ENCODE results near the gene CNRIP1.
"Not testable (repeated sequence)": the region's sequence is repeated elsewhere in the genome, so short reads cannot be mapped to it uniquely, and the experiment has no call there.

CNRIP1 gene

GRCh38 chr2:68340226-68341061 lies 20.7 kb upstream of the CNRIP1 start:
- no peak for DNase-seq

- DNase-seq = no peak
Measured at GRCh38 chr2:68336192-68336591, 16.4 kb upstream of the CNRIP1 start.

GRCh38 chr2:68333931-68334330 lies 14.2 kb upstream of the CNRIP1 start:
- DNase-seq = no peak

GRCh38 chr2:68333009-68333408 lies 13.3 kb upstream of the CNRIP1 start:
- DNase-seq = no peak

GRCh38 chr2:68330691-68331090 lies 10.9 kb upstream of the CNRIP1 start:
- DNase-seq = no peak

- no peak for DNase-seq
Measured at GRCh38 chr2:68328901-68329300, 9.2 kb upstream of the CNRIP1 start.

GRCh38 chr2:68325056-68325455 lies 5.3 kb upstream of the CNRIP1 start:
- no peak for DNase-seq

- no peak for DNase-seq
Measured at GRCh38 chr2:68320118-68320641, 431 bp upstream of the CNRIP1 start.

GRCh38 chr2:68318914-68319397 lies 793 bp downstream of the CNRIP1 start:
- no peak for DNase-seq

- no peak for DNase-seq
Measured at GRCh38 chr2:68317971-68318913, 1.5 kb downstream of the CNRIP1 start.

GRCh38 chr2:68316111-68316510 lies 3.6 kb downstream of the CNRIP1 start:
- no peak for DNase-seq

GRCh38 chr2:68311033-68311432 lies 8.7 kb downstream of the CNRIP1 start:
- DNase-seq = no peak

GRCh38 chr2:68309426-68309825 lies 10.3 kb downstream of the CNRIP1 start:
- DNase-seq = no peak

- not testable (repeated sequence) for DNase-seq
Measured at GRCh38 chr2:68303902-68304272, 15.9 kb downstream of the CNRIP1 start.

GRCh38 chr2:68303033-68303901 lies 16.5 kb downstream of the CNRIP1 start:
- DNase-seq = no peak

- no peak for DNase-seq
Measured at GRCh38 chr2:68302281-68302875, 17.4 kb downstream of the CNRIP1 start.

- DNase-seq = no peak
Measured at GRCh38 chr2:68295516-68295915, 24.2 kb downstream of the CNRIP1 start.

- DNase-seq = no peak
Measured at GRCh38 chr2:68294913-68295312, 24.8 kb downstream of the CNRIP1 start.

- DNase-seq = no peak
Measured at GRCh38 chr2:68294187-68294586, 25.6 kb downstream of the CNRIP1 start.

- DNase-seq = no peak
Measured at GRCh38 chr2:68293755-68294154, 26.0 kb downstream of the CNRIP1 start.

GRCh38 chr2:68293024-68293423 lies 26.7 kb downstream of the CNRIP1 start:
- no peak for DNase-seq
